ENCODE measurements around the gene TMEM239.
"Not testable (repeated sequence)": the region's sequence is repeated elsewhere in the genome, so short reads cannot be mapped to it uniquely, and the experiment has no call there.

Gene TMEM239

GRCh38 chr20:2820896-2821869 is 5.0 kb downstream of the TMEM239 start:
- DNase-seq: peak; percentile 74

DNA sequence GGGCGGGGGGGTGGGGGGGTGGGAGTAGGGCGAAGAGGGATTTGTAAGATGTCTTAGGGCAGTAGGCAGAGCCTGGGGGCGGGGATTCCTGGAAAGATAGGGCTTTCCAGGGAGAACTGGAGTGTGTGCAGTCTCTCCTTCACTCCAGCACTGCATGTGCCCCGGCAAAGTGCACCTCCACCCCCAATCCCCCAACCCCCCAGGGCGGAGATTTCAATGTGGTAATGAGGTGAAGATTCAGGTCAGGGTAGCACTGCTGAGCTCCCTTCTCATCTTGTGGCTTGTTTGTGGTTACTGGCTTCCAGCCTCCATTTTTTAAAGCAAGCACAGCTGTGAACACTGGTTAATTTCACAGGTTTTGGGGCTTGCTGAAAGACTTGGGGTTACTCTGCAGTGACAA is 5.9 kb downstream of the TMEM239 start:
- DNase-seq: peak; percentile 70

- DNase-seq: no peak
These were observed 9.6 kb downstream of the TMEM239 start for GRCh38 chr20:2825761-2826160.

GRCh38 chr20:2826655-2827054 is 10.5 kb downstream of the TMEM239 start:
- no peak for DNase-seq

- no peak for DNase-seq
These were observed 13.2 kb downstream of the TMEM239 start for GRCh38 chr20:2829376-2829775.

DNA sequence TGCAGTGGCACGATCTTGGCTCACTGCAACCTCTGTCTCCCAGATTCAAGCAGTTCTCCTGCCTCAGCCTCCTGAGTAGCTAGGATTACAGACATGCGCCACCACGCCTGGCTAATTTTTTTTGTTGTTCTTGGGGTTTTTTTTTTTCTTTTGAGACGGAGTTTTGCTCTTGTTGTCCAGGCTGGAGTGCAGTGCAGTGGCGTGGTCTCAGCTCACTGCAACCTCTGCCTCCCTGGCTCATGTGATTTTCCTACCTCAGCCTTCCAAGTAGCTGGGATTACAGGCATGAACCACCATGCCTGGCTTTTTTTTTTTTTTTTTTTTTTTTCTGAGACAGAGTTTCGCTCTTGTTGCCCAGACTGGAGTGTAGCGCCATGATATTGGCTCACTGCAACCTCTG is 15.0 kb downstream of the TMEM239 start:
- not testable (repeated sequence) for DNase-seq

DNA sequence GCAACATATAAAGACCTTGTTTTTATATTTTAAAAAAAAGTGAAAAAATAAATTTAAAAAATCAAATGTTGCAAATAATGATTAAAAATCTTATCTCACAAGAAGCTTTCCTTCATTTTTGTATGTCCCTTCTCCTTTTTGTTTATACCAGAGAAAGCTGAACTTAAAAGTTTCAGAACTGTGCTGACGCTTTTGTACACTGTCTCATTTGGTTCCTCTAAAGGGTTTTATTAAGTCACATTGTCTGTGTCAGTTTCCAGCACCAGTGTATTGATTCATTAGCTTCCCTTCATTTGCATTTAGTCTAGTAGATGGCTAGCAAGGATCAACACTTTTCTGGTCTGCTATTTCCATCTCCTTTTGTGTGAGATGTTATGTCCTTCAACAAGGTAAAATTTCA is 17.6 kb downstream of the TMEM239 start:
- no peak for DNase-seq

DNA sequence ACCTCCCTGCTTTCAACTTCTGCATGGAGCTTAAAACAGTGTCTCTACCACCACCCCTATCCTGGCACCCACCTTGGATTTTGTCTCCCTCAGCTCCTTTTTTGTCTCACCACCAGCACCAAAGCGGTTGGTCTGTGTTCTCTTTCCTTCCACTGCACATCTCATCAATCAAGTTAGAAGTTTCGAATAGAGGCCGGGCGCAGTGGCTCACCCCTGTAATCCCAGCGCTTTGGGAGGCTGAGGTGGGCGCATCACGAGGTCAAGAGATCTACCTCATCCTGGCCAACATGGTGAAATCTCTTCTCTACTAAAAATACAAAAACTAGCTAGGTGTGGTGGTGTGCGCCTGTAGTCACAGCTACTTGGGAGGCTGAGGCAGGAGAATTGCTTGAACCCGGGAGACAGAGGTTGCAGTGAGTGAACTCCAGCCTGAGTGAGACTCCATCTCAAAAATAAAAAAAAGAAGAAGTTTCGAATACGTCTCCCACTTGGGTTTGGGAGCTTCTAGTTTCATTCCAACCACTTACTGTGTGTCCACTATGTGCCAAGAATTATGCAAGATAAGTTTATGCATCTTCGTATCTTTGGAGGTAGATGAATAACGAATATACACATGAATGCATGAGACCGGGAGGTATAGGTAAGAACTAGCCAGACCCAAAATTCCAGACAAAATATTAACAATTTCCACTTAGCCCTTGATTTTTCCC is 18.4 kb downstream of the TMEM239 start:
- DNase-seq: no peak

GRCh38 chr20:2835331-2835796 is 19.2 kb downstream of the TMEM239 start:
- no peak for DNase-seq

GRCh38 chr20:2836035-2836434 is 19.9 kb downstream of the TMEM239 start:
- no peak for DNase-seq

- DNase-seq: no peak
These were observed 21.2 kb downstream of the TMEM239 start for GRCh38 chr20:2837221-2837960.

GRCh38 chr20:2838170-2838797 is 22.1 kb downstream of the TMEM239 start:
- DNase-seq: no peak

- no peak for DNase-seq
These were observed 22.9 kb downstream of the TMEM239 start for GRCh38 chr20:2838847-2839671.

- DNase-seq: no peak
These were observed 23.6 kb downstream of the TMEM239 start for GRCh38 chr20:2839732-2840137.

GRCh38 chr20:2840138-2840966 is 24.2 kb downstream of the TMEM239 start, which contains the start of the genes PCED1A and VPS16:
TSS of gene PCED1A (minus strand) at chr20:2840655. CDS start at chr20:2839912, 743 bp downstream.
TSS of gene VPS16 (plus strand) at chr20:2840745. CDS start at chr20:2840775, 30 bp downstream.
- peak; percentile 92 for DNase-seq

DNA sequence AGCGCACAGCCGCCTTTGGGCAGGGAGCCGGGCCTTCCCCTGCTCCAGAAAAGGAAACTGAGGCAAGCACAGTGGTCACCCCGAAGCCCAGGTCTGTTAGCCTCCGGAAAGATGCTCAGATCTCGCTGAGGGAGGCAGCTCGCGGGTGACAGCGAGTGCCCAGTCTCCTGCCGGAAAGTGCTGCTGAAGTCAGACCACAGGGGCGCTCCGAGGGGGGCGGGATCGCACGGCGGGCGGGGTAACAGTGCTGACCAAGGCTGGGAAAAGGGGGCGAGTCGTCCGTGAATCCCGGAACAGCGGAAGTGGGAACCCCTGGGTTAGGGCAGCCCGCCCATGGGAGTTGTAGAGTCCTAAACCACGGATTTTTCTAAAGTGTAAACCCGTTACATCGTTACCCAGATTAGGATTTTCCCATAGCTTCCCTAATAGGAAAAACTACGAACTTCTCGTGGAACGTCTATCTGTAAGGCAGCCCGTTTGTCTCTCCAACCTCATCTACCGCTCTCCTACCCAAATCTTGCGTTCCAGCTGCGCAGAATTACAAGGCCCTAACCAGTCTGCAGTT is 24.9 kb downstream of the TMEM239 start:
- peak; percentile 68 for DNase-seq

DNA sequence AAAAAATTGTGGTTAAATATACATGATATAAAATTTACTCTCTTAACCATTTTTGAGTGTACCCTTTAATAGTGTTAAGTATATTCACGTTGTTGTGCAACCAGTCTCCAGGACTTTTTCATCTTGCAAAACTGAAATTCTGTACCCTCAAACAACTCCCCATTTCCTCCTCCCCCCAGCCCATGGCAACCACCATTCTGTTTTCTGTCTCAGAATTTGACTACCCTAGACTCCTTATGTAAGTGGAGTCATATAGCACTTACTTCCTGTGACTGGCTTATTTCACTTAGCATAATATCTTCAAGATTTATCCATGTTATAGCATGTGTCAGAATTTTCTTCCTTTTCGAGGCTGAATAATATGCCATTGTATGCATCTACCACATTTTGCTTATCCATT is 29.4 kb downstream of the TMEM239 start:
- DNase-seq: no peak

- no peak for DNase-seq
These were observed 30.5 kb downstream of the TMEM239 start for GRCh38 chr20:2846698-2847097.

GRCh38 chr20:2847802-2848201 is 31.6 kb downstream of the TMEM239 start:
- DNase-seq: no peak

DNA sequence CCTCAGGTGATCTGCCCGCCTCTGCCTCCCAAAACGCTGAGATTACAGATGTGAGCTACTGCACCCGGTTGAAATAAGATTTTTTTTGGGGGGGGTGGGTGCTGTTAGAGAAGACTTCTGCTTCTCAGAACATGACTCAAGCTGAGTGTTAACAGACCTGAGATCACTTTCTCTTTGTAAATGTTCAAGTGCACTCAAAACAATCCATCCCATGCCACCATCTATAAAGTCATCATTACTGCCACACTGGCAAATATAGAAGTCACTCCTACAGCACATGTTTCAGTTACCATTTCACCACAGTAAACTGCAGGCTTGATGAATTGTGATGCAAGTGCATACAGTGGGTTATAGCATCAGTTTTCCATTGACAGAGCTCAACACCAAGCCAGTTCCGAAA is 33.4 kb downstream of the TMEM239 start:
- no peak for DNase-seq

All from islet precursor cell (in vitro differentiated cells).